ENCODE measurements around the gene MIDN.

GRCh38 chr19:1284979-1285736 is 36.8 kb downstream of the MIDN start:
- TF ChIP-seq CTCF (IDR thresholded peaks at IDR 0.05) (no peak), POLR2A (IDR thresholded peaks at IDR 0.05) (no peak)
